CD4-positive, alpha-beta T cell treated with Interleukin-2 at 100 ng/mL for 4 hours (primary cell): Measurements from ENCODE around the gene RNF133.
"Not testable (repeated sequence)": the region's sequence is repeated elsewhere in the genome, so short reads cannot be mapped to it uniquely, and the experiment has no call there.

ENCODE experiments used
- DNase-seq: peaks from one replicate; pipeline ENCODE4 v3.0.0-alpha.2; 2020; ENCODE audit warnings: low spot score

The RNF133 gene

DNA sequence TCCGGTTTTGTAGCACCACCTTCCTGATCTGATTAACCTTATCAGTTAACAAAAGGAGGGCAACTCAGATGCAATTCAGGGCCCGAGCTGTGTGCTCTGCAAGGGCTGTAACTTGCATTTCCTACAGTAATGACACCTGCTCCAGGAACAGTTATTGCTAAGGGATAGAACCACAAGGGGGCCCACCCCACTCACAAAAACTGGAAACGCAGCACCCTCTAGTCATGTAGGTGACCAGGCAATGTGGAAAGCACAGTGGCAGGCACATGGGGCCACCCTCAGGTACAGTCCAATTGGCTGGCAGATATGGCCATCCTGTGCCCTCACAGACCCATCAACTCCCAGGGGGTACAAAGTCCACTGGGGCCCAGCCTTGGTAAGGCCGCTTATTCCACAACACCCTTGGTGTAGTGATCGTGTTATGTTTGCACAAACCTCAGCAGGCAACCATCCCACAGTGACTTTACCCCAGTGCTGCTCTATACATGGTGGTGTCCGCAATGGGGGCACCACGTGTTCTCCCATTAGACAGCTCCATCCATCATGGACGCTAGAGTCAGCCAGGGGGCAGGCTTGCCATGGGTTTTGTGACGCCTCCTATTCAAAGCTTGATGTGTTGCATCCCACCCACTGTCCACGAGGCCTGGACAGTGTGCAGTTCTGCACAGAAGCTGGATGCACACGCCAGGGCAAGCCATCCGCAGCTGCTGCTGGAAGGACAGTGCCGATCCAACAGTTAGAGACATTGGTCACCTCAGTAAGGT is 9.4 kb downstream of the RNF133 start:
- no peak for DNase-seq

DNA sequence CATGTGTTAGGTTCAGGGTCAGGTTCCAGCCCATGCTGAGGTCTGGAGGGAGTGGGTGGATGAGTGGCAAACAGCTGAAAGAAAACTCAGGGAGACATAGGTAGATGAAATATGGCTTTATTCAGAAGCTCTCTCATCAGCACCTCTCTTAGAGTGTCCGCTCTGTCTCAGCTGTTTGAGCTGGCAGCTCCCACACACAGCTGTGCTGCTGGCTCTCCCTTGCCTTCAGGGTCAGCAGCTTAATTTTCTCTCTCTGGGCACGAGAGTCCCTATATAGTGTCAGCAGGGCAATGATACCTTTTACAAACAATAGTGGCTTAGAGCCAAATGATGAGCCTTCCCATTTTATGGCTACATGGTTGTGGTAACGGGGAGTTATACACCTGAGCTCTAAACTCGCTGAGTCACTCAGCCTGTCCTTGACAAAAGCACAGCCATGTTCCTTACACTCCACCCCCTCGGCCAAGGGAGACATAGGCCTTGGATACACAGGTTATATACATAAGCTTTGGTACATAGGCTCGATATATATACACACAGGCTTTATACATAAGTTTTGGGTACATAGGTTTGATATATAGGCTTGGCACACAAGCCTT is 10.4 kb downstream of the RNF133 start:
- no peak for DNase-seq

GRCh38 chr7:122686360-122686878 is 12.5 kb downstream of the RNF133 start:
- no peak for DNase-seq

- DNase-seq = no peak
These were observed 14.4 kb downstream of the RNF133 start for GRCh38 chr7:122684504-122684903.

GRCh38 chr7:122682815-122683550 is 15.9 kb downstream of the RNF133 start:
- DNase-seq = no peak

- DNase-seq = not testable (repeated sequence)
These were observed 17.7 kb downstream of the RNF133 start for GRCh38 chr7:122681186-122681585.

GRCh38 chr7:122679813-122680212 is 19.1 kb downstream of the RNF133 start:
- DNase-seq = no peak

GRCh38 chr7:122679269-122679709 is 19.6 kb downstream of the RNF133 start:
- not testable (repeated sequence) for DNase-seq

DNA sequence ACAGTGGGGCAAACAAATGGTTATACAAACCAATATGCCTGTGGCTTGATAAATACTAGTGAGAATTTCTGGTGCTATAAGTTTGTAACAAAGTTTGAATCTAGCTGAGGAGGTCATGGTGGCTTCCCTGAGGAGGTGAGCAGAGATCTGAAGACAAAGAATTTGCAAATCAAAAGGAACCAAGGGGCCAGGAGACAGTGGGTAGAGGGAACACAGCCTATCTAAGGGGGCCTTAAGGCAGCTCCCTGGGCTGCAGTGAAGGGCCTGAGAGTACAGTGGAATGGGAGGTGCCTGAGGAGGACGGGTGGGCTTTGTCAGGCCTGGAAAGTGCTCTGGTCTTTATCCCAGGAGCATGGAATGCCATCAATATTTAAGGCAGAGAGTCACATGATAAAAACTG is 21.8 kb downstream of the RNF133 start:
- no peak for DNase-seq

- no peak for DNase-seq
These were observed 22.5 kb downstream of the RNF133 start for GRCh38 chr7:122676466-122676865.

GRCh38 chr7:122675621-122676020 is 23.3 kb downstream of the RNF133 start:
- no peak for DNase-seq

GRCh38 chr7:122675011-122675410 is 23.9 kb downstream of the RNF133 start:
- DNase-seq = no peak

- DNase-seq = no peak
These were observed 24.4 kb downstream of the RNF133 start for GRCh38 chr7:122674502-122674901.

GRCh38 chr7:122673951-122674350 is 25.0 kb downstream of the RNF133 start:
- DNase-seq = no peak

DNA sequence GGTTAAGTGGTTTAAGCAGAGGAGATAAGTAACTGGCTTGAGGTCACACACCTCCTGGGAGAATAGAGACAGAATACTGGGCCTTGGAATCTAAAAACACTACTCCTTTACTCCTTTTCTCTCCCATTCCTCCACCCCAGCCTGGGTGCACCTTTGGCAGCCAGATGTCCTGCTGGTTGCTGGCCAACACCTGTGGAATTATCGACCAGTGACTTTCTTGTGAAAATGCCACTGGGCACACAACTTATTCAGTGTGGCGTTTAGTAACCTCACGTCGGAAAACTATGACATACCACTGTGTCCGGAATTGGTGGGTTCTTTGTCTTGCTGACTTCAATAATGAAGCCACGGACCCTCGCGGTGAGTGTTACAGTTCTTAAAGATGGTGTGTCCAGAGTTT is 26.4 kb downstream of the RNF133 start:
- DNase-seq = no peak

GRCh38 chr7:122663733-122664132 is 35.2 kb downstream of the RNF133 start:
- DNase-seq = no peak

DNA sequence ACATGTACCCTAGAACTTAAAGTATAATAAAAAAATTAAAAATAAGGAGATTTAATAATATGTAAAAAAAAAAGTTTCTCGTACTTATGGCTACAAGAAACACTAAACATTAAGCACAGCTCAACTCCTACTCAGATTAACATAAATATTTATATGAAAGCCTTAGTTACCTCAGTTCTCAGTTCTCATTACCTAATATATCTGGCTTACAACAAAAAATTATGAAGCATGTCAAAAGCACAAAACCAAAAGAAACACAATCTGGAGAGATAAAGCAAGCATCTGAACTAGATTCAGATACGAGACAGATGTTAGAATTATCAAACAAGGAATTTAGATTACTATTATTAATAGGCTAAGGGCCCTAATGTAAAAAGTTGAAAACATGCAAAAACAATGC is 40.1 kb downstream of the RNF133 start:
- DNase-seq = no peak

GRCh38 chr7:122653685-122654084 is 45.2 kb downstream of the RNF133 start:
- no peak for DNase-seq

DNA sequence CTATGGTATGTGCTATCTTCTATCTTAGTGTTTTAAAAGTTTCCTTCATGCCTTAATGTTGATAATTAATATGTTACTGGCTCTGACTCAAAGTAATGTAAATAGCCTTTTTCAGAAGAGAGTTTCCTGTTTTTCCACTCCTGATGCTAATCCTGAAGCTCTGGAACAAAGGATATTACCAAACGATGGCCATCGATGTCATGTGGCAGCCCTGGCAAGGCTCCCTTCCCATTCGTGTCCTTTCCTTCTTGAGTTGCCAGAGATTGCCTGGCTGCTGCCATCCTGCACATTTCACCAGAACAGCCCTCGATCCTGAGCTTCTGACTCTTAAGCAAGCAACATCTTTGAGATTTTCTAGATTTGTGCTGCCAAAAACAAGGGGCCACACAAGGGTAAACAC is 46.0 kb downstream of the RNF133 start:
- DNase-seq = no peak

DNA sequence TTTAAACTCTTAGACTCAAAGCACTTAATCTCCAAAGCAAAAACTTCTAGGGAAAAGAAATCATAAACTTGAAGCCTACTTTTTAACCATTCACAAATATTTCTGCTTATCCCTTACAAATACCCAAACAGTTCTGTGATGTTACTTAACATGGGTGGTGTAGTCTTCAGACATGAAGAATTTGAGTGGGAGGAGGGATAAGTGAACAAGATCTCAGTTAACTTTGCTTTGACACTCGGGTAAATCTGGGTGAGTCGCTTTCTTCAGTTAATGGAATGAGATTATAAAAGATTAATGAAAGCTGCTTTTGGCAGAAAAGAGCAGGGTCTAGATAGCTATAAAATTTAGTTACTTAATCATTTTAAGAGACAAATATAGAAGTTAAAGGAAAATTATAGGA is 47.5 kb downstream of the RNF133 start:
- no peak for DNase-seq
